BE2C (cell line): Measurements from ENCODE around the gene PDE6A.

ENCODE experiments used
- DNase-seq: peaks from one replicate; pipeline ENCODE4 v3.0.0-alpha.2; 2020
- H3K27me3 ChIP-seq: fragments of 250-450 bp; sonication (Bioruptor Pico); 2 replicates; pipeline ENCODE4 v1.5.1; 2020; ENCODE audit warnings: mild to moderate bottlenecking
- H3K36me3 ChIP-seq: fragments of 250-450 bp; sonication (Bioruptor Pico); 2 replicates; pipeline ENCODE4 v1.5.1; 2020; ENCODE audit warnings: mild to moderate bottlenecking
- H3K4me1 ChIP-seq: fragments of 250-450 bp; sonication (Bioruptor Pico); 2 replicates; pipeline ENCODE4 v1.5.1; 2020
- H3K4me3 ChIP-seq: 2 replicates; pipeline ENCODE4 v1.5.1; 2011; ENCODE audit warnings: low read depth, low read length
- H3K9me3 ChIP-seq: fragments of 250-450 bp; sonication (Bioruptor Pico); 2 replicates; pipeline ENCODE4 v1.5.1; 2020
- TF ChIP-seq, protein P1 (sequence below): IDR thresholded peaks from 2 replicates; pipeline ENCODE4 v1.5.1; 2012; ENCODE audit warnings: mild to moderate bottlenecking, low read depth, low read length

The PDE6A gene

DNA sequence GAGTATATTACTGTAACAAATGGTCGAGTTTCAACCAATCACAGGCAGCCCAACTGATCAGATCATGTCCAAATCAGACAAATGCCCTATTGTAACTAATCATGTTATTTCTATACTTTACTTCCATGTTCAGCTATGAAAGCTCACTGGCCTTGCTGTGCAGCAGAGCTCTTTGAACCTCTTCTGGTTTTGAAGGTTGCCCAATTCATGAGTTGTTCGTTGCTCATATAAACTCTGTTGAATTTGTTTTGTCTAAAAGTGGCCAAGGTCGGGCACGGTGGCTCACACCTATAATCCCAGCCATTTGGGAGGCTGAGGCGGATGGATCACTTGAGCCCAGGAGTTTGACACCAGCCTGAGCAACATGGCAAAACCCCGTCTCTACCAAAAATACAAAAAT lies 21.6 kb downstream of the PDE6A start:
- TF ChIP-seq, protein P1, sequence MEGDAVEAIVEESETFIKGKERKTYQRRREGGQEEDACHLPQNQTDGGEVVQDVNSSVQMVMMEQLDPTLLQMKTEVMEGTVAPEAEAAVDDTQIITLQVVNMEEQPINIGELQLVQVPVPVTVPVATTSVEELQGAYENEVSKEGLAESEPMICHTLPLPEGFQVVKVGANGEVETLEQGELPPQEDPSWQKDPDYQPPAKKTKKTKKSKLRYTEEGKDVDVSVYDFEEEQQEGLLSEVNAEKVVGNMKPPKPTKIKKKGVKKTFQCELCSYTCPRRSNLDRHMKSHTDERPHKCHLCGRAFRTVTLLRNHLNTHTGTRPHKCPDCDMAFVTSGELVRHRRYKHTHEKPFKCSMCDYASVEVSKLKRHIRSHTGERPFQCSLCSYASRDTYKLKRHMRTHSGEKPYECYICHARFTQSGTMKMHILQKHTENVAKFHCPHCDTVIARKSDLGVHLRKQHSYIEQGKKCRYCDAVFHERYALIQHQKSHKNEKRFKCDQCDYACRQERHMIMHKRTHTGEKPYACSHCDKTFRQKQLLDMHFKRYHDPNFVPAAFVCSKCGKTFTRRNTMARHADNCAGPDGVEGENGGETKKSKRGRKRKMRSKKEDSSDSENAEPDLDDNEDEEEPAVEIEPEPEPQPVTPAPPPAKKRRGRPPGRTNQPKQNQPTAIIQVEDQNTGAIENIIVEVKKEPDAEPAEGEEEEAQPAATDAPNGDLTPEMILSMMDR: no peak

DNA sequence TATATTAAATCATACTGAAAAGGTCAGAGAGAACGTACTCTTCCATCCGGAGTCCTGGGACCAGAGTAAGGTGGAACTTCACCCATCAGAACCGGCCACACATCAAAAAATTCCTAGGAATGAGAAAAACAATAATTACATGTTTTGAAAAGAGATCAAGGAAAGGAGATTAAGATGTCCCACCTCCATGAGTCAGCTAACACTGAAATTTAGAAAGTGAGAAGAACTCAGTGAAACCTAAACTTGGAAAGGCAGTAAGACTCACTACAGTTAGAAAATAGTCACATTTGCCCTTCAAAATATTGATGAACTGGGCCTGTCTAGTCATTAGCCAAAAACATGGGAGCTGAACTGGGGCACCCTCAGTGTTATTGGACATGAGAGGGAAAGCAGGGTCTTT lies 23.0 kb downstream of the PDE6A start:
- Histone ChIP-seq H3K9me3 (no peaks in the 10 kb centered on the region), H3K4me3 (no peak overlapping the region), H3K4me1 (no peaks in the 10 kb centered on the region), H3K27me3 (no peaks in the 10 kb centered on the region), H3K36me3 (no peaks in the 10 kb centered on the region)
- TF ChIP-seq, protein P1: no peak
- DNase-seq: no peak

More for the DNA sequence above, 21.6 kb downstream of the PDE6A start:
- Histone ChIP-seq H3K9me3 (no peaks in the 10 kb centered on the region), H3K4me1 (no peaks in the 10 kb centered on the region), H3K4me3 (no peak overlapping the region), H3K36me3 (no peaks in the 10 kb centered on the region), H3K27me3 (no peaks in the 10 kb centered on the region)
- no peak for DNase-seq

DNA sequence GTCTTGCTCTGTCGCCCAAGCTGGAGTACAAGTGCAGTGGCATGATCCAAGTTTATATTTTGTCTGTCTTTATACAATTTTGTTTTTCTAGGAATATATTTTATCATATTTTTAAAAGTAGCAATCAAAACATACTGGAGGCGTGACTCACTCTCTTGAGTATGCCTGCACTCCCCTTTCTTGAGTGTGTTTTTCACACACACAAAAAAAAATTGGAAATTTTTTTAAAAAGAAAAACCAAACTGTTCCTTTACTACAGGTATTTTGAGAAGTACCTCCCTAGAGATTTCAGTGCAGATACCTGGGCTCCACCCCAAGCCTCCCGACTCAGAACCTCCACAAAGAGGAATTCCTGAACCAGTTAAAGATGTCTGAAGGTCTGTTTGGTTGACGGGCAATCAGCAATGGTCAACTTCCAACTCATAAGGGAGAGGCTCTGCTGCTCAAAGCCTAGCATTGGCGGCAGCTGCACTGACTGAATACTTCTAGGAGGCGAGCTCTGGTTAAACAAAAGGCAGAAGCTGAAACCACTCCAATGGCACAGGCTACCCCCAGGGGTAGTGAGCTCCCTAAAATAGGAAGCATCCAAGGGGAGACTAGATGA lies 27.4 kb downstream of the PDE6A start:
- H3K4me3 ChIP-seq: no peak overlapping the region

DNA sequence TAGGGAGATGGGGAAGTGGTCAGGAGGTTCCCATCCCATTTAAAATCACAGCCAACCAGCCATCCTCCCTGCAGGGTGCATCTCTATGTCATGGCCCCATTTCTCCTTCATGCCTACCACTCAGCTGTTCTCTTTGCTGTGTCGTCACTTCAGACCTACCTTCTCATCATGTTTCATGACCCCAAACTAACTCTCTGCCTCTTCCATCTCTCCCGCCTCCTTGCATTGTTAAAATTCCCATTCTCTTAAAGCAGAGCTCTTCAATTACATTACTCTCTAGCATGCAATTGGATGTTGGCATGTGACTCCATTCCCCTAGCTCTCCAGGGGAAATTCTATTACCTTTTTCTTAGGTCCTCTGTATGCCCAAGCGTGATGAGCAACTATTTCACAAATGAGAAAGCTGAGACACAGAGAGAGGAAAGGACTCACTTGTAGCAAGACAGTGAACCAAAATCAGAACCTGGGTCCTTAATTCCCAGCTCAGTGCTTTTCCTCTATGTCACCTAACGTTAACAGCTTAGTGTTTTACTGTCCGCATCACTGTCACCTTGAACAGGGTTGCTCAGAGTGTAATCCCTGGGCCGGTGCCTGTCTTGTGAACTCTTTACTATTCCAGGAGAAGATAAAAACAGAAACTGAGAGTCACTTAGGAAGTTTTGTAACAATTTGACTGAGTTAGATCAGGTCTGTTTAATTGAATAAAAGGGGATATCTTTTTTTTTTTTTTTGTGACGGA lies 28.1 kb downstream of the PDE6A start:
- no peak overlapping the region for H3K4me3 ChIP-seq
- no peaks in the 10 kb centered on the region for H3K27me3 ChIP-seq
- H3K4me1 ChIP-seq: no peaks in the 10 kb centered on the region
- H3K36me3 ChIP-seq: no peaks in the 10 kb centered on the region
- TF ChIP-seq, protein P1: no peak
- H3K9me3 ChIP-seq: no peaks in the 10 kb centered on the region
- DNase-seq: no peak

More for the DNA sequence above, 27.4 kb downstream of the PDE6A start:
- Histone ChIP-seq H3K4me1 (no peaks in the 10 kb centered on the region), H3K9me3 (no peaks in the 10 kb centered on the region), H3K36me3 (no peaks in the 10 kb centered on the region), H3K27me3 (no peaks in the 10 kb centered on the region)
- DNase-seq: no peak
- TF ChIP-seq, protein P1: no peak

DNA sequence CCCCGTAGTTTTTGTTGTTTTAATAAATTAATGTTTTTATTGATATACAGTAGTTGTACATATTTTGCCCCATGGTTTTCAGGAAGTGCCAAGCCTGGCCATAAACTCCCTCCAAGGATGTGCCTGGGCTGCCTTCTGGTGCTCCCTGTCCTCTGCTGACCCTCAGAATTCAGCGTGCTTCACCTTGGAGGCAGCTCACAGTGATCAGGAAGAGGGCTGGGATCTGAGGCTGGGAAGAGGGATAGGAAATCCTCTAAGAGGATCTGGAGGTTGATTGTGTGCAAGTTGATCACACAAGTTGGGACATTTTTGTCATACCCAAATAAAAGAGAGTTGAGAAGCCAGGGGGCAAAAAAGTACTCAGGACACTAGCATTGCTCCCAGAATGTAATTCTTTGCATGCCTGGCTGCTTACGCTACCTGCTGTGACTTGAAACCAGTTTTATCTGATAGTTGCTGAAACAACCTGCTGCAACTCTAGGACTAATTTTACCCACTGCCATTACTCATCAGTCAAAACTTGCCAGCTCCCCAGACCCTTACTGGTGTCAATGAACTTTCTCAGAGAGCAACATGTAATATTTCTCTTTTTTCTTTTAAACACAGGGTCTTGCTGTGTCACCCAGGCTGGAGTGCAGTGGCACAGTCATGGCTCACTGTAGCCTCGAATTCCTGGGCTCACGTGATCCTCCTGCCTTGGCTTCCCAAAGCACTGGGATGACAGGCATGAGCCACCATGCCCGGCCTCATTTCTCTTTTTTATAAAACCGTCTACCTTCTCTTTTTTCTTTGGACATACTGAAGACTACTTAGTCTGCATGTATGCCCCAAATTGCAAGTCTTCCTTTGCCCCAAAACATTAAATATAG lies 29.0 kb downstream of the PDE6A start:
- no peak for DNase-seq

More for the DNA sequence above, 29.0 kb downstream of the PDE6A start:
- H3K9me3 ChIP-seq: no peaks in the 10 kb centered on the region
- TF ChIP-seq, protein P1: no peak
- no peak overlapping the region for H3K4me3 ChIP-seq
- no peaks in the 10 kb centered on the region for H3K36me3 ChIP-seq
- no peaks in the 10 kb centered on the region for H3K27me3 ChIP-seq
- no peaks in the 10 kb centered on the region for H3K4me1 ChIP-seq
